Smooth muscle cell (in vitro differentiated cells): ENCODE measurements around the gene CFAP58. TPM values are rescaled to one million over a fixed set of nuclear protein-coding genes. Genes with fewer than 3 reads are reported as not detected.

ENCODE experiments used
- DNase-seq: peaks from one replicate; lab custom pipeline; 2025; ENCODE audit not compliant: unreplicated experiment; lab: John Stamatoyannopoulos, UW
- H2AFZ ChIP-seq: fragments of 200-600 bp; sonication (generic); 2 replicates; pipeline ENCODE4 v1.6.0; 2016; ENCODE audit warnings: antibody characterized with exemption, low read depth, mild to moderate bottlenecking
- H3F3A ChIP-seq: fragments of 200-600 bp; sonication (generic); 2 replicates; pipeline ENCODE4 v1.6.0; 2017; ENCODE audit warnings: antibody characterized with exemption, low read depth
- H3K27ac ChIP-seq: fragments of 200-600 bp; sonication (generic); 2 replicates; pipeline ENCODE4 v1.5.1; 2016; ENCODE audit warnings: low read depth, mild to moderate bottlenecking
- H3K27me3 ChIP-seq: fragments of 200-600 bp; sonication (generic); 2 replicates; pipeline ENCODE4 v1.6.1; 2016; ENCODE audit warnings: low read depth, mild to moderate bottlenecking
- H3K36me3 ChIP-seq: fragments of 200-600 bp; sonication (generic); 2 replicates; pipeline ENCODE4 v1.5.1; 2016; ENCODE audit warnings: low read depth
- H3K4me1 ChIP-seq: fragments of 200-600 bp; sonication (generic); 2 replicates; pipeline ENCODE4 v1.5.1; 2016; ENCODE audit warnings: low read depth
- H3K4me2 ChIP-seq: fragments of 200-600 bp; sonication (generic); 2 replicates; pipeline ENCODE4 v1.6.0; 2016; ENCODE audit warnings: mild to moderate bottlenecking
- H3K4me3 ChIP-seq: fragments of 200-600 bp; sonication (generic); 2 replicates; pipeline ENCODE4 v1.5.1; 2016; ENCODE audit warnings: mild to moderate bottlenecking
- H3K79me2 ChIP-seq: fragments of 200-600 bp; sonication (generic); 2 replicates; pipeline ENCODE4 v1.6.0; 2016; ENCODE audit warnings: low read depth, mild to moderate bottlenecking
- H3K9ac ChIP-seq: fragments of 200-600 bp; sonication (generic); 2 replicates; pipeline ENCODE4 v1.6.0; 2016; ENCODE audit warnings: low read depth
- H3K9me3 ChIP-seq: fragments of 200-600 bp; sonication (generic); replicated peaks from 2 replicates; pipeline ENCODE4 v1.5.1; 2016; ENCODE audit warnings: low read depth
- H4K20me1 ChIP-seq: fragments of 200-600 bp; sonication (generic); 2 replicates; pipeline ENCODE4 v1.6.0; 2016; ENCODE audit warnings: low read depth
- WGBS: methylation state at CpG from one replicate; pipeline ENCODE4 v1.1.7; 2016; ENCODE audit warnings: low lambda C conversion rate; 5-methylcytosine and 5-hydroxymethylcytosine counted together
- polyA plus RNA-seq: library from polyadenylated mRNA; unstranded; fragments of >200 nt; fragmentation: Nextera tagmentation; extraction: Ambion mirVana; gene quantifications from 2 replicates; pipeline ENCODE4 v1.2.1, GENCODE V29; 2016
- total RNA-seq: library from RNA; depleted of rRNA; stranded (reverse); fragments of >200 nt; gene quantifications from 2 replicates; pipeline ENCODE4 v1.2.3, GENCODE V29; 2014
- TF ChIP-seq, protein P1 (sequence below): fragments of 200-600 bp; sonication (generic); IDR thresholded peaks from 2 replicates; pipeline ENCODE4 v1.5.1; 2017; ENCODE audit warnings: borderline replicate concordance, mild to moderate bottlenecking, antibody characterized with exemption; ENCODE audit not compliant: insufficient read depth, poor library complexity, severe bottlenecking

The CFAP58 gene
- total and polyA plus RNA-seq, 2 experiments from 2014 or later: 0.39 to 0.54 TPM

DNA sequence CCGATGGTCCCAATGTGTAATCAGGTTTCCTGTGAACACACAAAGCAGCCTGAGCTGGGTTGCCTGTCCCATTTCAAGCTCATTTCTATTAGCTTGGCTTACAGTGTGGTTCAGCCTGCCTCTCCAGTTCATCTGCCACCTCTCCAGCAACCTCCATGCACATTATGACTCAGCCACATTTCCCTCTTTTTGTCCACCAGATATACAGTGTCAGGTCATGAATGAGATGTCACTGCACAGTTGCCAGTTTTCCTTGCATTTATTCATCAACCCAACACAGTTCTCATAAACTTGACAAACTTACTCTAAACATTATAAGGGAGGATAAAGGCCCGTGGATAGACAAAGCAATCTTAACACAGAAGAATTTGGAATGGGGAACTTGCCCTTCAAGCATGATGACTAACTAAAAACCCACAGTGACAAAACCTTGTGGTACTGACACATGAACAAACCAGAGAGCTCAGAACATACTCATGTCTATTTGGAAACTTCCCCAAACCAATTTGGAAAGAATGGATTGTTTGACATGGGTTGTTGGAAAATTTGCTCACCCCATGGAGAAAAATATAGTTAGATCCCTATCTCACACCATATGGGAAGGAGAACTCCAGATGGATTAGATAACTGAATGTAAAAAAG, 2.5 kb upstream of the CFAP58 start:
- Histone ChIP-seq H3K27me3 (no peaks in the 10 kb centered on the region), H4K20me1 (no peaks in the 10 kb centered on the region), H3K4me3 (no peak overlapping the region), H3K9ac (peak overlapping the region; percentile 1), H3K9me3 (no peaks in the 10 kb centered on the region), H3K4me2 (peak overlapping the region; percentile 87), H3K79me2 (no peaks in the 10 kb centered on the region), H3F3A (peaks cover 13% of the 10 kb centered on the region), H3K4me1 (no peaks in the 10 kb centered on the region), H3K27ac (peak overlapping the region; percentile 71), H2AFZ (no peak overlapping the region), H3K36me3 (no peaks in the 10 kb centered on the region)
- no peak for DNase-seq
- 51% methylated on average over 2 of the region's 2 CpGs for WGBS
- TF ChIP-seq, protein P1, sequence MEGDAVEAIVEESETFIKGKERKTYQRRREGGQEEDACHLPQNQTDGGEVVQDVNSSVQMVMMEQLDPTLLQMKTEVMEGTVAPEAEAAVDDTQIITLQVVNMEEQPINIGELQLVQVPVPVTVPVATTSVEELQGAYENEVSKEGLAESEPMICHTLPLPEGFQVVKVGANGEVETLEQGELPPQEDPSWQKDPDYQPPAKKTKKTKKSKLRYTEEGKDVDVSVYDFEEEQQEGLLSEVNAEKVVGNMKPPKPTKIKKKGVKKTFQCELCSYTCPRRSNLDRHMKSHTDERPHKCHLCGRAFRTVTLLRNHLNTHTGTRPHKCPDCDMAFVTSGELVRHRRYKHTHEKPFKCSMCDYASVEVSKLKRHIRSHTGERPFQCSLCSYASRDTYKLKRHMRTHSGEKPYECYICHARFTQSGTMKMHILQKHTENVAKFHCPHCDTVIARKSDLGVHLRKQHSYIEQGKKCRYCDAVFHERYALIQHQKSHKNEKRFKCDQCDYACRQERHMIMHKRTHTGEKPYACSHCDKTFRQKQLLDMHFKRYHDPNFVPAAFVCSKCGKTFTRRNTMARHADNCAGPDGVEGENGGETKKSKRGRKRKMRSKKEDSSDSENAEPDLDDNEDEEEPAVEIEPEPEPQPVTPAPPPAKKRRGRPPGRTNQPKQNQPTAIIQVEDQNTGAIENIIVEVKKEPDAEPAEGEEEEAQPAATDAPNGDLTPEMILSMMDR: no peak

DNA sequence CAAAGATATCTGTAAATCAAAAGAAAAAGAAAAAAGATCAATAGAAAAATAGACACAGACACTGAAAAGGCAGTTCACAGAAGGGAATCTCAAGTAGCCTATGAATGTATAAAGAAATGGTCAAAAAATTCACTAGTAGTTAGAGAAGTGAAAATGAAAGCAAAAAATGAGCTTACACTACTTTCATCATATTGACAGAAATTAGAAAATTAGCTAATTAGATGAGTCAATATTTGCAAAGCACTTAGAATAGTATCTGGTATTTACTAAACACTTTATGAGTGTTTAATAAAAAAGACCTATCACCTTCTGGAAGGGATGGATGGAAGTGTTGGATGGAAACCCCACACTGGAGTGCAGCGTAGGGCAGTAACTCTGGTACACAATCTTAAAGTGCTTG, 1.7 kb upstream of the CFAP58 start:
- no peak for DNase-seq
- Histone ChIP-seq H3K79me2 (no peaks in the 10 kb centered on the region), H2AFZ (no peak overlapping the region), H3K4me1 (no peaks in the 10 kb centered on the region), H3K36me3 (no peaks in the 10 kb centered on the region), H3K27ac (peak overlapping the region; percentile 71), H3K27me3 (no peaks in the 10 kb centered on the region), H3K9me3 (no peaks in the 10 kb centered on the region), H3K9ac (no peak overlapping the region), H4K20me1 (no peaks in the 10 kb centered on the region), H3F3A (peaks cover 13% of the 10 kb centered on the region), H3K4me3 (no peak overlapping the region), H3K4me2 (peak overlapping the region; percentile 87)
- WGBS: 94% methylated on average over 1 of the region's 1 CpG
- TF ChIP-seq, protein P1: no peak

DNA sequence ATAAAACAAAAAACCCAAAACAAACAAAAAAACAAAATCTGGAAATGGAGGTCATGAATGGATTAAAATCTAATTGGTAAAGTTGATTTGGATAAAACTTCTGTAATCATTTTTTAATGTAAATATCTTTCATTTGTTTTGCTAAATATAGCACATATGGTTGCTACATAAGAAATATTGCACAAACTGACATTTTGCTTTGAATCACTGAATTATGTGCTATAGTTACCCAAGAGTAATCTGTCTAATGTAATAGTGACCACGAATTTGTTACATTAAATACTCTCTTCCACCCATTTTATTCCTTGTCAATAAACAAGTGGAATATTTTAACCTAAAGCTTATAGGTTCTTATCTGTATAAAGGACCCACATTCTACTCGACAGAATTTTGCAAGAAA, 6.2 kb downstream of the CFAP58 start:
- Histone ChIP-seq H3K36me3 (no peaks in the 10 kb centered on the region), H3K4me2 (no peak overlapping the region), H3K27me3 (no peaks in the 10 kb centered on the region), H3K9me3 (no peaks in the 10 kb centered on the region), H3K79me2 (no peaks in the 10 kb centered on the region), H3K4me3 (no peak overlapping the region), H3K4me1 (no peaks in the 10 kb centered on the region), H3K27ac (no peak overlapping the region), H3F3A (no peaks in the 10 kb centered on the region), H3K9ac (no peak overlapping the region), H2AFZ (no peak overlapping the region), H4K20me1 (no peaks in the 10 kb centered on the region)
- WGBS: 76% methylated on average over 2 of the region's 2 CpGs
- DNase-seq: no peak
- TF ChIP-seq, protein P1: no peak

DNA sequence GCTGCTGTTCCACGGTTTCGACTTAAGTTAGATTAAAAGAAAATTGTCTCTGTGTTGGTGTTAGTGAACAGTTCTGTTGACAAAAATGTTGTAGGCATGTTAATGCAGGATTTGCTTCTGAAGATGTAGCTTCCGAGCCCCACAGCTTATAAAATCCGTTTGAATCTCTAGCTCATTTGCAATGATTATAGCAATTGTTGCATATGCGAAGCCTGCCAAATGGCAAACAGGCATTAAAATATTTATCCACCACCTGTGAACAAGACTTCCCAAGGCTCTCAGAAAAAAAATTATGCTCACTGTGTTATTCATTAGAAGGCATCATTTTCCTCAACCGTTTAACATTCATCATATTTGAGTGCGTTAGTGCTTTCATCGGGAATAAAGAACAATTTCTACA, 14.3 kb downstream of the CFAP58 start:
- Histone ChIP-seq H3F3A (no peaks in the 10 kb centered on the region), H2AFZ (no peak overlapping the region), H3K4me1 (peaks cover 10% of the 10 kb centered on the region), H3K9ac (no peak overlapping the region), H3K79me2 (no peaks in the 10 kb centered on the region), H3K4me2 (no peak overlapping the region), H3K27me3 (no peaks in the 10 kb centered on the region), H3K4me3 (no peak overlapping the region), H3K9me3 (no peaks in the 10 kb centered on the region), H4K20me1 (no peaks in the 10 kb centered on the region), H3K36me3 (no peaks in the 10 kb centered on the region), H3K27ac (no peak overlapping the region)
- TF ChIP-seq, protein P1: no peak
- 71% methylated on average over 8 of the region's 8 CpGs for WGBS
- no peak for DNase-seq
